WERI-Rb-1 (cell line): ENCODE data around the gene GPD1L.
"Not testable (repeated sequence)": the region's sequence is repeated elsewhere in the genome, so short reads cannot be mapped to it uniquely, and the experiment has no call there.

Experiments
- DNase-seq: peaks from one replicate; pipeline ENCODE4 v3.0.0-alpha.2; 2020
- H3K27ac ChIP-seq: fragments of 250-450 bp; sonication (Bioruptor Pico); 2 replicates; pipeline ENCODE4 v1.5.1; 2020; ENCODE audit warnings: mild to moderate bottlenecking, moderate library complexity
- H3K27me3 ChIP-seq: fragments of 250-450 bp; sonication (Bioruptor Pico); 2 replicates; pipeline ENCODE4 v1.5.1; 2021; ENCODE audit warnings: mild to moderate bottlenecking, low read depth, moderate library complexity; ENCODE audit not compliant: insufficient read depth, severe bottlenecking
- H3K36me3 ChIP-seq: fragments of 250-450 bp; sonication (Bioruptor Pico); 2 replicates; pipeline ENCODE4 v1.5.1; 2020; ENCODE audit warnings: mild to moderate bottlenecking, moderate library complexity
- H3K4me3 ChIP-seq: 2 replicates; pipeline ENCODE4 v1.5.1; 2011; ENCODE audit warnings: low read depth, mild to moderate bottlenecking, control low read depth, low read length
- H3K9me3 ChIP-seq: fragments of 250-450 bp; sonication (Bioruptor Pico); 2 replicates; pipeline ENCODE4 v1.5.1; 2021; ENCODE audit warnings: mild to moderate bottlenecking, moderate library complexity; ENCODE audit not compliant: severe bottlenecking
- CTCF ChIP-seq: IDR thresholded peaks from 2 replicates; pipeline ENCODE4 v1.5.1; 2011; ENCODE audit warnings: low read depth, mild to moderate bottlenecking, control low read depth, inconsistent platforms, low read length

Gene GPD1L

GRCh38 chr3:32106929-32107362 lies 526 bp downstream of the GPD1L start:
- TF ChIP-seq CTCF = no peak
- DNase-seq = no peak
- Histone ChIP-seq H3K27me3 (no peaks in the 10 kb centered on the region), H3K36me3 (no peaks in the 10 kb centered on the region), H3K9me3 (peaks cover 6% of the 10 kb centered on the region), H3K27ac (0 out of 2 replicates have a peak overlapping the region, but pooled peaks have one; percentile 34), H3K4me3 (peak overlapping the region; percentile 68)

GRCh38 chr3:32108224-32108623 lies 1.8 kb downstream of the GPD1L start:
- not testable (repeated sequence) for DNase-seq, H3K9me3 ChIP-seq, H3K27me3 ChIP-seq, H3K4me3 ChIP-seq, H3K36me3 ChIP-seq, H3K27ac ChIP-seq

- DNase-seq = no peak
- no peaks in the 10 kb centered on the region for H3K9me3 ChIP-seq
- no peaks in the 10 kb centered on the region for H3K27me3 ChIP-seq
- no peak overlapping the region for H3K27ac ChIP-seq
- no peaks in the 10 kb centered on the region for H3K36me3 ChIP-seq
- H3K4me3 ChIP-seq = no peak overlapping the region
- TF ChIP-seq CTCF = peak; percentile 30; the same call in 1 of the 2 replicates
These were observed 2.8 kb downstream of the GPD1L start for GRCh38 chr3:32109256-32109655.

- Histone ChIP-seq H3K9me3 (no peaks in the 10 kb centered on the region), H3K4me3 (no peak overlapping the region), H3K27me3 (no peaks in the 10 kb centered on the region), H3K36me3 (no peaks in the 10 kb centered on the region), H3K27ac (no peak overlapping the region)
- no peak for DNase-seq
- no peak for TF ChIP-seq CTCF
These were observed 3.9 kb downstream of the GPD1L start for GRCh38 chr3:32110233-32110760.

- Histone ChIP-seq H3K9me3 (no peaks in the 10 kb centered on the region), H3K27me3 (no peaks in the 10 kb centered on the region), H3K4me3 (no peak overlapping the region), H3K27ac (no peak overlapping the region), H3K36me3 (no peaks in the 10 kb centered on the region)
- no peak for DNase-seq
- no peak for TF ChIP-seq CTCF
These were observed 5.1 kb downstream of the GPD1L start for GRCh38 chr3:32111560-32111959.

GRCh38 chr3:32113566-32113965 lies 7.1 kb downstream of the GPD1L start:
- Histone ChIP-seq H3K9me3 (no peaks in the 10 kb centered on the region), H3K4me3 (no peak overlapping the region), H3K36me3 (no peaks in the 10 kb centered on the region), H3K27ac (no peak overlapping the region), H3K27me3 (no peaks in the 10 kb centered on the region)
- no peak for DNase-seq
- TF ChIP-seq CTCF = no peak
